ENCODE data around the gene NUDT4B.
"Not testable (repeated sequence)": the region's sequence is repeated elsewhere in the genome, so short reads cannot be mapped to it uniquely, and the experiment has no call there.

Gene NUDT4B

GRCh38 chr1:148743200-148743599 lies 5.4 kb upstream of the NUDT4B start:
- not testable (repeated sequence) for DNase-seq

- not testable (repeated sequence) for DNase-seq
These were observed 4.6 kb upstream of the NUDT4B start for GRCh38 chr1:148743726-148744720.

- not testable (repeated sequence) for DNase-seq
These were observed 734 bp downstream of the NUDT4B start for GRCh38 chr1:148749335-148749681.

GRCh38 chr1:148756231-148756630 lies 7.7 kb downstream of the NUDT4B start:
- not testable (repeated sequence) for DNase-seq

- DNase-seq: not testable (repeated sequence)
These were observed 8.9 kb downstream of the NUDT4B start for GRCh38 chr1:148757446-148757845.

GRCh38 chr1:148758412-148758811 lies 9.8 kb downstream of the NUDT4B start:
- not testable (repeated sequence) for DNase-seq

- not testable (repeated sequence) for DNase-seq
These were observed 10.4 kb downstream of the NUDT4B start for GRCh38 chr1:148758925-148759324.

- not testable (repeated sequence) for DNase-seq
These were observed 11.2 kb downstream of the NUDT4B start for GRCh38 chr1:148759749-148760148.

- not testable (repeated sequence) for DNase-seq
These were observed 11.6 kb downstream of the NUDT4B start for GRCh38 chr1:148760206-148760605.

GRCh38 chr1:148761360-148761759 lies 12.8 kb downstream of the NUDT4B start:
- DNase-seq: not testable (repeated sequence)

- DNase-seq: not testable (repeated sequence)
These were observed 16.9 kb downstream of the NUDT4B start for GRCh38 chr1:148765238-148766019.

GRCh38 chr1:148768541-148768940 lies 20.0 kb downstream of the NUDT4B start:
- not testable (repeated sequence) for DNase-seq

- DNase-seq: not testable (repeated sequence)
These were observed 20.9 kb downstream of the NUDT4B start for GRCh38 chr1:148769495-148769894.

GRCh38 chr1:148773690-148774089 lies 25.1 kb downstream of the NUDT4B start:
- not testable (repeated sequence) for DNase-seq

GRCh38 chr1:148774102-148774501 lies 25.5 kb downstream of the NUDT4B start:
- not testable (repeated sequence) for DNase-seq

- not testable (repeated sequence) for DNase-seq
These were observed 26.7 kb downstream of the NUDT4B start for GRCh38 chr1:148775263-148775662.

- DNase-seq: not testable (repeated sequence)
These were observed 29.1 kb downstream of the NUDT4B start for GRCh38 chr1:148777649-148778048.

GRCh38 chr1:148780404-148780803 lies 31.8 kb downstream of the NUDT4B start:
- DNase-seq: not testable (repeated sequence)

- DNase-seq: not testable (repeated sequence)
These were observed 43.0 kb downstream of the NUDT4B start for GRCh38 chr1:148791543-148792099.

GRCh38 chr1:148793762-148794332 lies 45.3 kb downstream of the NUDT4B start:
- DNase-seq: not testable (repeated sequence)

All from CD4-positive, alpha-beta T cell treated with Interleukin-12 subunit alpha and Interleukin-12 subunit beta, for 1 hour (primary cell).